GM19452 (cell line): ENCODE data around the gene HMGXB4.

Experiments used
- ATAC-seq: cut with Tn5 transposase; IDR thresholded peaks from one replicate; pipeline ENCODE4 v1.9.1; 2021; ENCODE audit not compliant: unreplicated experiment

HMGXB4 gene

GRCh38 chr22:35310556-35311550, 53.6 kb downstream of the HMGXB4 start:
- no peak for ATAC-seq

DNA sequence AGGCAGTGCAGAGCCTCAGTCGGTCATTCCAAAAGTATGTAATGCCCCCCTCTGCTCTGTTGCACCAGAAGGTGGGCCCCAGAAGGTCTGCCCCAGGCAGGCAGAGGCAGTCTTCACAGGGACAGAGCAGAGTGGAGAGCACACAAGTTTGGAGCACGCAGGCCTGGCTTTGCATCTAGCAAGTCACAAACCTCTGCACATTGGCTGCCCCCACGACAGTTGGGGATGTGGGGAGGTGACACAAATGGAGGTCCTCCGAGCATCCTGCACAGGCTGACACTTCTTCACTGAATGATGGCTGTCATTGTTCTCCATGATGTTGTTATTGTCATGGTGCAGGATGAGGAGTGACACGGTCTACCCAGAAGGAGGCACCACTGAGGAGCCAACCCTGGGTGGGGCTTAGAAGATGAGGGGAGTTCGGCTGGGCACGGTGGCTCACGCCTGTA, 54.3 kb downstream of the HMGXB4 start:
- ATAC-seq = no peak

DNA sequence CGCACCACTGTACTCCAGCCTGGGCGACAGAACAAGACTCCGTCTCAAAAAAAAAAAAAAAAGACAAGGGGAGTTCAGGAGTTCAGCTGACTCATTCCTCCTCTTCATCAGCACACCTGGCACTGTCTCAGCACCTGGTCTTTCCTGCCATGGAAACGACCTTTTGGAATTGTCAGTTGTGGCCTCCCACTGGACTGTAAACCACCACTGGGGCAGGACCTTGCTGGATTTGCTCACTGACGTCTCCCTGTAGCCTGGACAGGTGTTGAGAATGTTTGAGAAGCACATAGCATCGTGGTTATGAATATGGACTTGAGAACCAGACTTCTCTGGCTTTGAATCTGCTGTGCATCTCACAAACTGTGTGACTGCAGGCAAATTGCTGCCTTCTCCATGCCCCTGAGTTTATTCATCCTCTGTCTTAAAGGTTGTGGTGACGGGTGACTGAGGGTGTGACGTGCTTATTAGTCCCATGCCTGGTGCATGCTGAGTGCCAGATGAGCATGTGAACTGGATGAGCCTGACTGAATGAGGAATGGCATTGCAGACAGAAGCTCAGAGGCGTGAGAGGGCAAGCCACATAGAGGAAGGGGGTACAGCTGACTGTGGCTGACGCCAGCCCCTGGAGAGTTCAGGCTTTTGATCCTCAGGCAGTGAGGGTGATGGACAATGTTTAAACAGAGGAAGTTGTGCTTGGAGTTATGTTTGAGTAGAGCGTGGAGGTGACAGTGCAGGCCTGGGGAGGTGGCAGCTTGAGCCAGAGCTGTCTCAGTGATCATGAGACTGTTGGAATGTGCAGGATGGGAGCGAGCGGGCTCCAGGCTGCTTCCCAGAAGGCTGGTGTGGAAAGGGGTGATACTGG, 55.1 kb downstream of the HMGXB4 start:
- ATAC-seq = no peak

- no peak for ATAC-seq
Measured at GRCh38 chr22:35313311-35314121, 56.2 kb downstream of the HMGXB4 start.

- ATAC-seq = no peak
Measured at GRCh38 chr22:35314161-35314942, 57.1 kb downstream of the HMGXB4 start.

- ATAC-seq = no peak
Measured at GRCh38 chr22:35315141-35315854, 58.0 kb downstream of the HMGXB4 start.

DNA sequence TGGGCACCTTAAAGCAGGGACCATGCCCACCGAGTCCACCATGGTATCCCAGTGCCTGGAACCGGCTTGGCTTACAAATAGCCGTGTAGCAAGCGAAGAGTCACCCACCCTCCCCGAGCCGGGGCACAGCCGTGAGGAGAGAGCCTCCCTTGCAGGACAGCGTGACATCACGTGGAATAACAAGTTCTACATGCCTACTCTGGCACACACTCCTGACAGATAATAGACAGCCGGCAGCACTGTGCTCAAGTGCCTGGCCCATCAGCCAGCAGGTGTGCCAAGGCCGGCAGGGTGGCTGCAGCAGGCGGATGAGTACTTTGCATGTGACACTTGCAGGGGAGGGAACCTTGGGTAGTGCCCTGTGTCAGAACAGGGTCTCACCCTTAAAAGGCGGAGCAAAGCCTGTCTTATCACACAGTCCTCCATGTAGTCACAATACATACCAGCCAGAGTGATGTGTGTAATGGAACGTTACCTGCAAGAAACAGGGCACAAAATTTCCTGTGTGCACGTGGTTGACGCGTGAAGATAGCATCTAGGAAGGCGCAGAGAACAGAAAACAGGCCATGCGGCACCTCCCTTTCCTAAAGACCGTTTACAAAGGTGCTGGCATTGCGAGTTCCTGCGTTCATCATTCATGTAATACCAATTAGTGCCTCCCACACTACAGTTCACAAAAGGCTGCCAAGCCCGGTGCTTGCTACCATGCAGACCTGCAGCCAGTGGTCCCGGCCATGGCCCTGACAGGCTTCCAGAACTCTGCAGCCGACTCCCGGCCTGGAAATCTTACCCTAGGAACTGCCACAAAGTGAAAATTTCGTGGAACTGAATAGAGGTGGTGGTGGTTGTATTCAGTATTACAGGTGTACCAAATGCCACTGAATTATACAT, 58.8 kb downstream of the HMGXB4 start:
- no peak for ATAC-seq

GRCh38 chr22:35316751-35317150, 59.5 kb downstream of the HMGXB4 start:
- ATAC-seq = no peak

DNA sequence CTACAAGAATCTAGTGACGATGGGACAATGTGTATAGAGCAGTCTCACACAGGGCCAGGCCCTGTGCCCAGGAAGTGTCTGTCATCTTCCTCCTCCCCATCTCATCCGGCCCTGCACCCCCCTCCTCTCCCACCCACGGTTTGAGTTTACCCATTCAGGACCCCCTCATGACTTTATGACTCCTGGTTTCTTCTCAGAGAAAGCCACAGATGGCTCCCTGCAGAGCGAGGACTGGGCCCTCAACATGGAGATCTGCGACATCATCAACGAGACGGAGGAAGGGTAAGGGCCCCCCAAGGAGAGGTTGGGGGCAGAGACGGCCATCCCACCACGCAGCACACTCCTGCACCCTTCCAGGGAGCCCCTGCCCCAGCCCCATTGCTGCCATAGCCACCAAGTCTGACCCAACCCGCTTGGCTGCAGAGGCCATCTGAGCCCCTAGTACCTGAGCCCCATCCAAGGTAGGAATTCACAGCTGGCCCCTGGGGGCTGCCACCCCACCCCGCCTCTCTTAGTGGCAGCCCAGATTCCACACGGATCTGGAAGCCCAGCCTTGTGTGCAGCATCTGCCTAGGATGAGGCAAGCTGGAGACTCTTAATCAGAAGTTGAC, 60.5 kb downstream of the HMGXB4 start:
- no peak for ATAC-seq

DNA sequence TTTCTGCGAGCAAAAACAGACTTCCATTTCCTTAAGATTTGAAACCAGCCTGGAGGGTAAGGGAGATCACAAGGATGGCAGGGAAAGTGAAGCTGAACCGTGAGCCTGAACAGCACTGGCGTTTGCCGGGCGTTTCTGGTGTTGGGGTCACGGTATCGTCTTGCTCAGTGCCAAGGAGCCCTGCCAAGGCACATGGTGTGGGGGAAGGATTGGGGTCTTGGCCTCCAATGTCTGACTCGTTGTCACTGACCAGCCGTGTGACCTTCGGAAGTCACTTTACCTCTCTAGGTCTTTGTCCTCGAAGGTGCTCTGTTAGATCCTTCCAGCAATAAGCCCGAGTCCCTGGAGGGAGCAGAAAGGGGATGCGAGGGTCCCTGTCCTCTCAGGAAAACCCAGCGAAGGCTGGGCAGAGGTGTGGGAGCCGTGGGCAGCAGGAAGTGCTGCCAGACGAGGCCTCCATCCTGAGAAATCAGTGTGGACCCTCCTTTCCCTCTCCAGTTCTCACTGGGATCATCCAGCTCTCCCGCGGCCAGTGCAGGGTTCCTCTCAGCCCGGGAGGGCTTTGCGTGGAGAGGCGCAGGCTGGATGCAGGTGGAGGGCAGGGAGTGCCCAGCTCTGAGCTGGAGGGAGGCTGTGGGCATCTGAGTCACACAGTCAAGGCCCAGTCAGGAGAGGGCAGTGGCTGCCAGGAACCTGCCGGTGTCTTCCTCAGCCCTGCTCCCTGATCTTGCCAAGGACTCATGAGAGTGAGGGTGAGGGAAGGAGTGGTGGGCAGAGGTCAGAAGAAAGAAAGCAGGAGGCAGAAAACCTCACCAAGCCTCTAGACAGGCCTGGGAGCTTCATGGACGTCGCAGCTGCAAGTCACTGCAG, 61.3 kb downstream of the HMGXB4 start:
- no peak for ATAC-seq

GRCh38 chr22:35319244-35319985, 62.1 kb downstream of the HMGXB4 start:
- no peak for ATAC-seq

GRCh38 chr22:35322126-35322525, 64.8 kb downstream of the HMGXB4 start:
- ATAC-seq = no peak

GRCh38 chr22:35322893-35323292, 65.6 kb downstream of the HMGXB4 start:
- no peak for ATAC-seq

- no peak for ATAC-seq
Measured at GRCh38 chr22:35323305-35323704, 66.0 kb downstream of the HMGXB4 start.

DNA sequence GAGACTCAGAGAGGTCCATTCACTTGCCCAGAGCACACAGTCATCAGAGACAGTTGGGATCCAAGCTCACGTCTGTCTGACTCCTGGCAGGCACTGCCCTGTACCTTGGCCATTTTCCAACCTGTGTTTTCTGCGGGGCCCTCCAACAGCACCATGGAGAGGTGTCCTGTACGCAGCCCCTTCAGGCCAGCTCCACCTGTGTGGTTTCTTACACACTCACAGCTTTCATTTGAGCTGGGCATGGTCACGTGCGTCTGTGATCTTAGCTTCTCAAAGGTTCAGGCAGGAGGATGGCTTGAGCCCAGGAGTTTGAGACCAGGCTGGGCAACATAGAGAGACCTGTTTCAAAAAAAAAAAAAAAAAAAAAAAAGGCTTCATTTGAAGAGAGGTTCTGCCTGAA, 66.8 kb downstream of the HMGXB4 start:
- no peak for ATAC-seq

- ATAC-seq = no peak
Measured at GRCh38 chr22:35324762-35325161, 67.5 kb downstream of the HMGXB4 start.
